Femur (tissue), 1 donor: ENCODE data around the gene BAZ2A.
"Not testable (repeated sequence)": the region's sequence is repeated elsewhere in the genome, so short reads cannot be mapped to it uniquely, and the experiment has no call there.

Experiments used
- DNase-seq: peaks from one replicate; pipeline ENCODE4 v3.0.0-alpha.2; 2017

The BAZ2A gene

DNA sequence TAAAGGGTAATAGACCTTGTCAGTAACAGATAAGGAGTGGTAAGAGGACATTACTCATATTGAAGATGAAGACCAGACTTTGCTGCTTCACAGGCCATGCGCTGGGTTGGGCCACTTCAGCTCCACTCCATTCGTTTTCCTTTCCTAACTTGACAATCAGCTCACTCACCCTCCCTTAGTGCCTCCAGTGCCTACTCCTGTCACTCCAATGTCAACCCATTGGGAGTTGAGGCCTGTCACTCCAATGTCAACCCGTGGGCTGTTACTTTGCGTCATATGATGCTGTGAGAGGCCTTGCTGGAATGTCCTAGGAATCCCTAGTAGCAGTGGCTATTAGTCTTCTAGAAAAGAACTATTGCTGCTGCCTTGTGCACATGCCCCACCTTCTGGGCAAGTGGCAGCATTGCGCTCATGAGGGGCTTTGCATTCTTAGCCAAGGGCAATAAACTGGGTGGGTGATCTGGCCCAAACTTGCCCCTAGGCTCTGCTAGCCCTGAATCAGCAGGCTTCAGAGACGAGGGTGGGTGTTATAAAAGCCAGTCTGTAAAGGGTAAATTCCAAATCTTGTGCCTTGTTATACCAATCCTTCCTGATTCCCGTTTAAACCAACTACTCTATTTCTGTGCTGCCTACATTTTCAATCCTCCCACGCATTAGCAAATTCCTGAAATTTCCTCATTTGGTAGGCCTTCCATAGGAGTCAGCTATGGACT lies 36.1 kb downstream of the BAZ2A start:
- DNase-seq = peak; percentile 64

DNA sequence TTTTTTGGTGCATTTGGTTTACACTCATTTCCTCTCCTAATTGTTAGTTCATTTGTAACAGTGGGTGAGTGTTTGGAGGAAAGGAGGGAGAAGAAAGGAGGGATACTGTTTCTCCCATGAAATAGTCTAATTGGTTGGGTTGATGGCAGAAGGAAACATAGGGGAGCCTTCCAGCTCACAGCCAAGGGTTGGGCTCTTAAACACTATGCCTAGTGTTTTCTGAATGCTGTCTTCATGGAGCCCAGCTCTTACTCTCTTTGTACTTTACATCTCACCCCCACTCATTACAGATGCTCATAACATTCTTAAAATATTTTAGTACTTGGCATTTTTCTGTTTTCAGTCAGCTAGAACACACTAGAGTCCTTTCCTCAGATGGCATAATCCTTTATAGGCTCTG lies 38.2 kb downstream of the BAZ2A start:
- no peak for DNase-seq

DNA sequence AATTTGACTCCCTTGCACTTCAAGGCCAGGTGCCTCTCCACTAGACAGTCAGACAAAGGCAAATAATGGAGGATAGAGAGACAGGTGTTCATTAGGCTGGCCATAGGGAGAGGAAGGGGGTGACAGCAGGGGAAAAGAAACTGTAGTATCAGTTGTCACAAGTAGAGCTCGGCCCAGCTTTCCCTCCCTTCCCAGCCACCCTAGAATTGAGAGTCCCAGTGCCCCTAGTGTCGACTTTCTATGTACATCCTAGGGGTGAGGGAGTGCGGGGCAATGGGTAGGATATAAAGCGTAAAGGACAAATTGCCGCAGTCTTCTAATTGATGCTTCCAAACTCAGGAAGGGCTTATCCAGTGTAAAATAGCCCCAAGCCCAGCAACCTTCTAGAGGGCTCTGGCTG lies 39.0 kb downstream of the BAZ2A start:
- DNase-seq = no peak

DNA sequence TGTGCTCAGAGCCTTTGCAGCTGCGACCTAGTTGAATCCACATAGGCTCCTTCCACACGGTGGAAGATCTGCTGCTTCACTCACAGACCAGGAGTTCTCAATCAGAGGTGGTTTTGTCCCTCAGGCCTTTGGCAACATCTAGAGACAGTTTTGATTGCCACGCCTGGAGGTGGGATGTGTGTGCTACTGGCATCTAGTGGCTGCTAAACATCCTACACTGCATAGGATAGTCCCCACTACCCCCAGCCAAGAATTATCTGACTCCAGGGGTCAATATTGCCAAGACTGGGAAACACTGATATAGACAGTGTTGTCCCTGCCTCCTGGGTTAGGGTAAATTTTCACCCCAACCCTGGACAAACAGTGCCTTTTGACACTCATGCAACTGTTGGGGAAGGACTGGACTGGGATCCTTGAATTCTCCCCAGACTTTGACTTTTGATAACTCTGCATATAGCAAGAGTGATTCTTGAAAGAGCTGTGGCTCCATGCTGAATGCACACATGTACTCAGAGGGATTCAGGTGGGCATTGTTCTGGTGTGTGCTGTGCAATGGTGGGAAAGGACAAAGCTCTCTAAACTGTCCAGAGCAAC lies 39.8 kb downstream of the BAZ2A start:
- DNase-seq = no peak

DNA sequence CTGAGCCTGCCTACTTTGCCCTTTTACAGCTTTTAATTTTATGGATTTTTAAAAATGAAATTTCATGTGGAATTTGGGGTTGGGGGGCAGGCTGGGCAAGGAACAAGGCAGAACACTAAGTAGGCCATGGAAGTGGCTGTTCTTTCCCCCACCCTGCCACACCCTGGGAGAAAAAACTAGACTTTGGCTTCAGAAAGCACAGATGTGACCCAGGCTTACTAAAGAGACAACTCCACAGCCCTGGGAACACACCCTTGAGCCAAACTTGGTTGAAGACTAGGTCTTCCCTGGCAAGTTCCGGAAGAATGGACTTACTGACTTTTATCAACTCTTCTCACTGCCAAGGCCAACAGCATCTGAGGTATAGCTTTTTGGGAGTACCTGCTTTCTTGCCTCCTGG lies 40.3 kb downstream of the BAZ2A start:
- no peak for DNase-seq

DNA sequence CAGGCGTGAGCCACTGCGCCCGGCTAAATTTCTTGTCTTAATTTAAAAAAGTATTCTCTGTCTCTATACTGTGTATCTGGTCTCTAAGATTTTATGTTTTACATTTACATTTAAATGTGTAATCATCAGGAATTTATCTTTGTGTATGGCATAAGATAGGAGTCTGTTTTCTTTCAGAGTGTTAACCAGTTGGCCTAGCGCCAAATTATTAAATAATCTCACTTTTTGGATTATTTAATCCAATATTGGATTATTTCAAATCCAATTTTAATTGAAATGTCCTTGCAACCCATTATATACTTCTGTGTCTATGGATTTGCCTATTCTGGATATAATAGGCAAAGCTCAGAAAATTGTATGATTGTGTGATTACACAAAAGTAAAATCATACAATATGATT lies 45.0 kb downstream of the BAZ2A start:
- no peak for DNase-seq

DNA sequence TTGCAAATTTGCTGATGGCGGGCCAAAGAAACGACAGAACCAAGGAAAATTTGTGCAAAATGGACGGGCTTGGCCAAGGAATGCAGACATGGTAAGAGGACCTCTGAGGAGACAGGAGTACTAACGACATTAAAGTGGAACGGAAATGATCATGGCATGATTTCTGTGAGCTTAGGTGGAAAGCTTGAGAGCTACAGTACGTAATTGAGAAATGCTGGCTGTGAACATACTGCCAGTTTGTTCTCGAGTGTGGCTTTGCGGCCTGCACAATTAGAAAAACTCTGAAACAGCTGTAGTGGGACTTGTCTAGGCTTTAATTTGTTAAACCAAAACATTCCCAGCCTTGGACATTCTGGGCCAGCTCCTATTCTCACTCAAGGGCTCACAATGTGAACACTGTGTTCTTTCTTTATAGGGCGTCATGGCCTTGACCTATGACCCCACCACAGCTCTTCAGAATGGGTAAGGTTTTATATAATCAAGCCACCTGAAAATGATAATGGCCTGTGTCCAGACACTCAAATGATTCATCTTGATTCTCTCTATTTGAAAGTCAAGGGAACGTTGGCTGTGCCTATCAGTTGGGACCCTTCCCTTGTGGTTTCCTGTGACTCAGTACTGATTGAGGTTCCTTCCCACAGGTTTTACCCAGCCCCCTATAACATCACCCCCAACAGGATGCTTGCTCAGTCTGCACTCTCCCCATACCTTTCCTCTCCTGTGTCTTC lies 48.5 kb downstream of the BAZ2A start:
- no peak for DNase-seq

DNA sequence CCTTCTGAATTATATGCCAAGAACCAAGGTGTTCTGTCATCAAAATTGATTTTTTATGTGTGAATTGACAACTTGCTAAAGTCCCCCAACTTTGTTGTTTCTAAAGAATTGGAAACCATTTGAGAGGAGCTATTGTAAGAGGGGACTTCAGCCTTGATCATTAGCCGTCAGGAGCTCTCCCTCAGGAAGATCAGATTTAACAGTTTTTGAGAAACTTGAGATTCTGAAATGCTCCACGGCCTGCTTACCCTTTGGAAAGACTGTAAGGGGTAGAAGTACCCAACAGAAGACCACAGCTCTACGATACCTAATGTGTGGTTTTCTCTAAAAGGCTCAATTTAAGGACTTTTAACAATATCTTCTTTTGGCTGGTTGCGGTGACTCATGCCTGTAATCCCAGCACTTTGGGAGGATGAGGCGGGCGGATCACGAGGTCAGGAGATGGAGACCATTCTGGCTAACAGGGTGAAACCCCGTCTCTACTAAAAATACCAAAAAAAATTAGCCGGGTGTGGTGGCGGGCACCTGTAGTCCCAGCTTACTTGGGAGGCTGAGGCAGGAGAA lies 51.1 kb downstream of the BAZ2A start:
- DNase-seq = no peak

DNA sequence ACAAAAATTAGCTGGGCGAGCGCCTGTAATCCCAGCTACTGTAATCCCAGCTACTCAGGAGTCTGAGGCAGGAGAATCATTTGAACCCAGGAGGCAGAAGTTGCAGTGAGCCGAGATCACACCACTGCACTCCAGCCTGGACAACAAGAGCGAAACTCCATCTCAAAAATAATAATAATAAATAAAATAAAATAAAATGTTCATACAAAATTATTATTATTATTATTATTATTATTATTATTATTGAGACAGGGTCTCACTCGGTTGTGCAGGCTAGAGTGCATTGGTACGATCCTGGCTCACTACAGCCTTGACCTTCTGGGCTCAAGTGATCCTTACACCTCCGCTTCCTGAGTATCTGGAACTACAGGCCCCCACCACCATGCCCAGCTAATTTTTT lies 52.9 kb downstream of the BAZ2A start:
- not testable (repeated sequence) for DNase-seq

DNA sequence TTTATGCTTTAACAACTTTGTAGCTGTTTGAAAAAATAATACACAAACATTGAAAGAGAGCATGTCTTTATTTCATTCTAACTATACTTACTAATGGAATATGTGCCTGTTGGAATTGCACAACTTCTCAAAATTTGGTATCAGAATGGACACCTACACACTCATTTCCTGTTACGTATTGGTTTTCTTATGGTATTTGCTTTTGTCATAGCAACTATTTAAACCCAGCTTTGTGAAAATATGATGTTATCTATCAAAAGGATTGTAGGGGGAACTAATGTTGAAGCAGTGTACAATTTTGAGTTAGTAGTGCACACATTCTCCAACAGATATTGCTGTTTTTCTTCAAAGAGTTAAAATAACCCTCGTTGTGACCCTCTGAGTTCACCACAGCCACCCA lies 55.9 kb downstream of the BAZ2A start:
- DNase-seq = no peak

DNA sequence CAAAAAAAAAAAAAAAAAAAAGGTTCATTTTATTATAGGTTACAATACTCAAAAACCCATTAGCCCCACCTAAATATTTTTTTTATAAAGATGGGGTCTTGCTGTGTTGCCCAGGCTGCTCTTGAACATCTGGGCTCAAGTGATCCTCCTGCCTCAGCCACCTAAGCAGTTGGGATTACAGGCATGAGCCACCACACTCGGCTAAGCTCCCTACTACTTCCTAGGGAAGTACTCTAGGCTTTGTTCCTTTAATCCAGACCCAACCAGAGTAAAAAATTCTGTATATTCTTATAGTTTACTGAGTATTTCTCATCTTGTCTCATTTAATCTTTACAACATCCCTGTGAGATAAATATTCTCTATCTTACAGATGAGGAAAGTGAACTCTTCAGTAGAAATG lies 57.8 kb downstream of the BAZ2A start:
- DNase-seq = no peak

DNA sequence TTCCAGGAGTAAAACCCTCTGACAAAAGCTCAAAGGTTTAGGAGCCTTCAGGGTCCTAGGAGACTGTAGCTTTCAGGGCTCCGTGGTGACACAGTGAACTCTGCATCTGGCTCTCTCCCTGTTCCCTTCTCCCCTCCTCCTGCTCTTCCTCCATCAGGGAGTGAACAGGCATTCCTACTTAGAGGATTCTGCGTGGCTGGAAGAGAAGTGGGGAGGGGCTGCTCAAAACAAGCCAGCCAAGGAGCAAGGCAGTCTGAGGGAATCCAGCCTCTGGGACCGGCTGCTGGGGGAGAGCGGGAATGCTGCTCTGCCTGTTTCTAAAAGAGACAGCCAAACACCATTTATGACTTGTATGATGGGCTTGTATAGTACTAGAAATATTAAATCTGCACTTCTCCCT lies 59.0 kb downstream of the BAZ2A start:
- DNase-seq = peak; percentile 89

DNA sequence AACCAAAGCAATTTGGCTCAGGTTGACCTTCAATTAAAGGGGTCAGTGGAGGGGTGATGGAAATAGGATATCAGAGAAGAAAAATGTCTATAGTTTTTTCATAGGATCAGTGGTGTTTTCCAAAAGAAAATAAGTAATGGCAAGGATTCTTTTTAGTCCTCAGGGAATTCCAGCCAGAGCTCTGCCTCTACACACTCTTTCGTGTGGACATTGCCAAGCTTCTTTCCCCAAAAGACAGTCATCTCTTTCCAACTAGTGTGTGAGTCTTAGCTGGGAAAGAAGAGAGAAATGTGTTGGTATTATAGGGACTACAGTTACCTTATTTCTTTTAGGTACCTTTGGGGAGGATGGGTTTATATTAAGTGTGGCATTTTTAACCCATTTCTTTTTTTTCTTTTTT lies 62.0 kb downstream of the BAZ2A start:
- no peak for DNase-seq

DNA sequence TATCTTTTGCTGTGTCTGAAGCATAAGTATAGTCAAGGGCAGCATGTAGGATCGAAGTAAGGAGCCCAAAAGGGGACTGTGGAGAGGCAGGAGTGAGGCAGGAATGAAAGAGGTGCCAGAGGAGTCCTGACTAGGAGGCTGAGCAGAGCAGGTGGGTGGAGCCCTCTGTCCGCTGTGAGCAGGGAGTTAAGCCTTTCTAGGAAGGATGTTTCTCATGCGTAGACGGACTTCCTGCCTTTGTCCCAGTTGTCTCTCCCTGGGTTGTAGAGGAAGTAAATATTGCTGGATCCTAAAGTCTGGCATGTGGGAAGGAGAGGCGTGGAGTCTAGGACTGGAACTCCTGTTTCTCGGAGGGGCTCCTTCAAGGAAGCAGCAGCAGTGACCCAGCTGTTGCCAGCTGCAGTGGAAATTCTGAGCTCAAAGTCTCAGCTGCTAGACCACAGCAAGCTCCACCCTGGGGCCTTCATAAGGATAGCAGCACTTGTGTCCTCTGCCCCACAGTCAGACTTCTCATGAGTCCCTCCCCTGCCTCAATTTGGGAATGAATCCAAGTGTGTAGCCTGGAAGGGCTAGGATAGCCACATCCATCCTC lies 64.5 kb downstream of the BAZ2A start:
- DNase-seq = peak; percentile 97

DNA sequence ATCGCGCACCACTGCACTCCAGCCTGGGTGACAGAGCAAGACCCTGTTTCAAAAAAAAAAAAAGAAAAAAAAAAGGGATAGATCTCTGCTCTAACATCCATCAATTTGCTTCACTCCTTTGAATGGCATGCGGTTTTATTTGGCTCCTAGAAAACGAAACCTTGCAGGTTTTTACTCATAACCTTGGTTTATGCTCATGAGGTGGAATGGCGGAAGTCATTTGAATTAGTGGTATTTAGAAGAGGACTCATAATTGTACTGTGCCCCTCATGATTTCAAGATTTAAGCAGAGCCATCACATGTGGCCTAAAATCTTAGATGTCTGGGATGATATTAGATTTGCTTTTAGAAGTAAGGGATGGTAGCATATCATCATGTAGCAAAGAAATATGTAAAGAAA lies 79.1 kb downstream of the BAZ2A start:
- no peak for DNase-seq

DNA sequence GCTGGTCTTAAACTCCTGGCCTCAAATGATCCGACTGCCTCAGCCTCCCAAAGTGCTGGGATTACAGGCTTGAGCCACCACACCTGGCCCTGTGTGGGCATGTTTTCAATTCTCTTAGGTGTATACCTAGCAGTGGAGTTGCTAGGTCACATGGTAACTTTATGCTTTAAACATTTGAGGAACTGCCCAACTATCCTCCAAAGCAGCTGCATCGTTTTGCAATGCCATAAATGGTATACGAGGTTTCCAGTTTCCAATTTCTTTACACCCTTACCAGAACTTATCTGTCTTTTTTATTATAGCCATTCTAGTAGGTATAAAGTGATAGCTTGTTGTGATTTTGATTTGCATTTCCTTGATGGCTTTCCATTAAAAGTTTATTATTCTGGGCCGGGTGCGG lies 83.4 kb downstream of the BAZ2A start:
- DNase-seq = no peak
